MM.1S (cell line): ENCODE measurements around the gene NAT10.

Experiments used
- EZH2 ChIP-seq: fragments of 300-600 bp; sonication (generic); optimal IDR thresholded peaks from 2 replicates; pipeline ENCODE3; 2017; ENCODE audit warnings: low read depth, mild to moderate bottlenecking, antibody characterized with exemption, low read length, mixed read lengths
- TF ChIP-seq, protein P1 (sequence below): fragments of 300-600 bp; sonication (generic); IDR thresholded peaks from 2 replicates; pipeline ENCODE4 v1.5.1; 2016; ENCODE audit warnings: antibody characterized with exemption, low read length, mixed read lengths

DNA sequence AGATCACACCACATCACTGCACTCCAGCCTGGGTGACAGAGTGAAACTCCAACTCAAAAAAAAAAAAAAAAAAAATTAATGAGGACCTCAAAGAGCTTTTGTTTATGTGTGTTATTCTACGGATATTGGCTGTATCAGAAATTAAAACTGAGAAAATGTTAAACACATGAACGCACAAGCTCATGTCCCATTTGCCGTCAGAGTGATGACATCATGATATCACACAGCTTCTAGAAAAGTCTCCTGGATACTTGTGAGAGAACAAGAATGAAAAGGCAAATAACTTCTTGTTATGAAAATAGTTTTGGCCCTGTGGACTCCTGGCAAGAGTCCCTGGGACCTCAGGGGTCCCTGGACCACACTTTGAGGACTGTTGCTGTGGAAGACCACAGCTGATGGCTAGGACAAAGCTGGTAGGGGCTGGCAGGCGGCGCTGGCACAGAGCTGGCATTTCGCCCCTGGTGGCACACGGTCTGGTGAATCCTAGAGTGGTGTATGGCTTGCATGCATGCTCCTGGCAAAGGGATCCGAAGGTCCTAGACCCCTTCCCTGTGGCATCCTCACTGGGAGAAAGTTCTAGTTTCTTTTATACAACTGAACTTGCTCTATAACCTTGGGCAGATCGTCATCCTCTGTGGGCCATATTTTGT lies 73.7 kb downstream of the NAT10 start:
- TF ChIP-seq, protein P1, sequence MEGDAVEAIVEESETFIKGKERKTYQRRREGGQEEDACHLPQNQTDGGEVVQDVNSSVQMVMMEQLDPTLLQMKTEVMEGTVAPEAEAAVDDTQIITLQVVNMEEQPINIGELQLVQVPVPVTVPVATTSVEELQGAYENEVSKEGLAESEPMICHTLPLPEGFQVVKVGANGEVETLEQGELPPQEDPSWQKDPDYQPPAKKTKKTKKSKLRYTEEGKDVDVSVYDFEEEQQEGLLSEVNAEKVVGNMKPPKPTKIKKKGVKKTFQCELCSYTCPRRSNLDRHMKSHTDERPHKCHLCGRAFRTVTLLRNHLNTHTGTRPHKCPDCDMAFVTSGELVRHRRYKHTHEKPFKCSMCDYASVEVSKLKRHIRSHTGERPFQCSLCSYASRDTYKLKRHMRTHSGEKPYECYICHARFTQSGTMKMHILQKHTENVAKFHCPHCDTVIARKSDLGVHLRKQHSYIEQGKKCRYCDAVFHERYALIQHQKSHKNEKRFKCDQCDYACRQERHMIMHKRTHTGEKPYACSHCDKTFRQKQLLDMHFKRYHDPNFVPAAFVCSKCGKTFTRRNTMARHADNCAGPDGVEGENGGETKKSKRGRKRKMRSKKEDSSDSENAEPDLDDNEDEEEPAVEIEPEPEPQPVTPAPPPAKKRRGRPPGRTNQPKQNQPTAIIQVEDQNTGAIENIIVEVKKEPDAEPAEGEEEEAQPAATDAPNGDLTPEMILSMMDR, result no peak
- TF ChIP-seq EZH2, result no peak
